Right kidney (tissue), 1 donor: Measurements from ENCODE around the gene TMEM39B.
"Not testable (repeated sequence)": the region's sequence is repeated elsewhere in the genome, so short reads cannot be mapped to it uniquely, and the experiment has no call there.

ENCODE experiments used
- DNase-seq: peaks from one replicate; pipeline ENCODE4 v3.0.0-alpha.2; 2016

Gene TMEM39B

GRCh38 chr1:32112806-32113375 is 40.2 kb downstream of the TMEM39B start:
- no peak for DNase-seq

GRCh38 chr1:32113436-32113835 is 40.7 kb downstream of the TMEM39B start:
- DNase-seq: not testable (repeated sequence)

GRCh38 chr1:32114420-32114819 is 41.7 kb downstream of the TMEM39B start:
- no peak for DNase-seq

- DNase-seq: no peak
Measured at GRCh38 chr1:32115496-32115895, 42.8 kb downstream of the TMEM39B start.

- DNase-seq: no peak
Measured at GRCh38 chr1:32116531-32116930, 43.8 kb downstream of the TMEM39B start.

GRCh38 chr1:32122151-32122550 is 49.4 kb downstream of the TMEM39B start:
- no peak for DNase-seq

GRCh38 chr1:32123361-32123760 is 50.6 kb downstream of the TMEM39B start:
- not testable (repeated sequence) for DNase-seq

- DNase-seq: no peak
Measured at GRCh38 chr1:32125313-32125712, 52.6 kb downstream of the TMEM39B start.

- no peak for DNase-seq
Measured at GRCh38 chr1:32126770-32127169, 54.0 kb downstream of the TMEM39B start.

GRCh38 chr1:32127409-32128198 is 54.9 kb downstream of the TMEM39B start:
- DNase-seq: no peak

GRCh38 chr1:32128479-32128878 is 55.7 kb downstream of the TMEM39B start:
- no peak for DNase-seq

GRCh38 chr1:32128964-32129363 is 56.2 kb downstream of the TMEM39B start:
- no peak for DNase-seq

GRCh38 chr1:32133950-32134280 is 61.2 kb downstream of the TMEM39B start:
- not testable (repeated sequence) for DNase-seq

- DNase-seq: no peak
Measured at GRCh38 chr1:32137111-32137510, 64.4 kb downstream of the TMEM39B start.

- DNase-seq: no peak
Measured at GRCh38 chr1:32138965-32139364, 66.2 kb downstream of the TMEM39B start.

GRCh38 chr1:32142446-32143301 is 69.9 kb downstream of the TMEM39B start:
- peak; percentile 10 for DNase-seq

GRCh38 chr1:32143302-32143695 is 70.6 kb downstream of the TMEM39B start:
- not testable (repeated sequence) for DNase-seq

- DNase-seq: no peak
Measured at GRCh38 chr1:32144033-32144432, 71.3 kb downstream of the TMEM39B start.

- not testable (repeated sequence) for DNase-seq
Measured at GRCh38 chr1:32147799-32148198, 75.1 kb downstream of the TMEM39B start.

GRCh38 chr1:32150847-32151246 is 78.1 kb downstream of the TMEM39B start:
- DNase-seq: peak; percentile 1

- DNase-seq: peak; percentile 12
Measured at GRCh38 chr1:32151319-32151787, 78.6 kb downstream of the TMEM39B start.
